Neural cell (in vitro differentiated cells): ENCODE results near the gene NAA50. TPM values are rescaled to one million over a fixed set of nuclear protein-coding genes. Genes with fewer than 3 reads are reported as not detected.

Source experiments
- H2AFZ ChIP-seq: fragments of 200-600, 300-800 bp; sonication (generic), shearing (Covaris generic); 2 replicates; pipeline ENCODE4 v1.6.0; 2014; ENCODE audit warnings: low read depth, mild to moderate bottlenecking, antibody characterized with exemption, low read length, moderate library complexity
- H3F3A ChIP-seq: fragments of 200-600 bp; shearing (Covaris generic); 2 replicates; pipeline ENCODE4 v1.6.1; 2016; ENCODE audit warnings: mild to moderate bottlenecking, moderate library complexity, mixed read lengths, antibody characterized with exemption, low read length; ENCODE audit not compliant: insufficient read depth, poor library complexity, severe bottlenecking
- H3K27ac ChIP-seq: fragments of 200-600, 300-800 bp; sonication (generic), shearing (Covaris generic); 2 replicates; pipeline ENCODE4 v1.5.1; 2014; ENCODE audit warnings: mild to moderate bottlenecking, low read length, moderate library complexity
- H3K27me3 ChIP-seq: fragments of 300-800, 200-600 bp; sonication (generic), shearing (Covaris generic); 2 replicates; pipeline ENCODE4 v1.6.0; 2014; ENCODE audit warnings: mild to moderate bottlenecking, low read depth, low read length, moderate library complexity; ENCODE audit not compliant: insufficient read depth
- H3K36me3 ChIP-seq: fragments of 300-800, 200-600 bp; sonication (generic), shearing (Covaris generic); 2 replicates; pipeline ENCODE4 v1.5.1; 2014; ENCODE audit warnings: mild to moderate bottlenecking, antibody characterized with exemption, low read length, moderate library complexity; ENCODE audit not compliant: insufficient read depth
- H3K4me2 ChIP-seq: fragments of 300-800, 200-600 bp; sonication (generic), shearing (Covaris generic); 2 replicates; pipeline ENCODE4 v1.6.0; 2014; ENCODE audit warnings: mild to moderate bottlenecking, low read length
- H3K4me3 ChIP-seq: fragments of 300-800, 200-600 bp; sonication (generic), shearing (Covaris generic); 2 replicates; pipeline ENCODE4 v1.5.1; 2014; ENCODE audit warnings: mild to moderate bottlenecking, low read length, moderate library complexity
- H3K79me2 ChIP-seq: fragments of 200-600 bp; shearing (Covaris generic); replicated peaks from 2 replicates; pipeline ENCODE4 v1.6.0; 2014; ENCODE audit warnings: mild to moderate bottlenecking, low read length, moderate library complexity; ENCODE audit not compliant: insufficient read depth
- H3K9ac ChIP-seq: fragments of 300-800, 200-600 bp; sonication (generic), shearing (Covaris generic); 2 replicates; pipeline ENCODE4 v1.6.1; 2016; ENCODE audit warnings: mild to moderate bottlenecking, low read length, mixed read lengths
- H3K9me2 ChIP-seq: fragments of 200-600 bp; shearing (Covaris generic); 2 replicates; pipeline ENCODE4 v1.6.1; 2016; ENCODE audit warnings: mild to moderate bottlenecking, low read length, mixed read lengths; ENCODE audit not compliant: insufficient read depth
- H3K9me3 ChIP-seq: fragments of 200-600, 300-800 bp; sonication (generic), shearing (Covaris generic); 2 replicates; pipeline ENCODE4 v1.6.1; 2016; ENCODE audit warnings: mild to moderate bottlenecking, mixed run types, low read length, moderate library complexity, mixed read lengths
- H4K20me1 ChIP-seq: fragments of 200-600 bp; shearing (Covaris generic); 2 replicates; pipeline ENCODE4 v1.6.1; 2016; ENCODE audit warnings: mild to moderate bottlenecking, mixed run types; ENCODE audit not compliant: insufficient read depth
- EP300 ChIP-seq: fragments of 450-650 bp; conservative IDR thresholded peaks from 2 replicates; pipeline ENCODE4 v1.6.1; 2014; ENCODE audit warnings: antibody characterized with exemption, mild to moderate bottlenecking, moderate library complexity; ENCODE audit not compliant: poor library complexity, severe bottlenecking
- EZH2 ChIP-seq: fragments of 200-600, 300-800 bp; shearing (Covaris generic), sonication (generic); IDR thresholded peaks from 2 replicates; pipeline ENCODE4 v1.6.1; 2014; ENCODE audit warnings: antibody characterized with exemption, low read length, borderline replicate concordance, mild to moderate bottlenecking; ENCODE audit not compliant: insufficient read depth, poor library complexity, severe bottlenecking
- MXI1 ChIP-seq: fragments of 450-650 bp; conservative IDR thresholded peaks from 2 replicates; pipeline ENCODE4 v1.6.1; 2014; ENCODE audit warnings: antibody characterized with exemption, mild to moderate bottlenecking; ENCODE audit not compliant: poor library complexity, severe bottlenecking
- POLR2AphosphoS5 ChIP-seq: IDR thresholded peaks from 2 replicates; pipeline ENCODE4 v1.6.1; 2012
- RAD21 ChIP-seq: fragments of 450-650 bp; conservative IDR thresholded peaks from 2 replicates; pipeline ENCODE4 v1.6.1; 2014; ENCODE audit warnings: antibody characterized with exemption, mild to moderate bottlenecking, moderate library complexity
- SMC3 ChIP-seq: fragments of 450-650 bp; conservative IDR thresholded peaks from 2 replicates; pipeline ENCODE4 v1.6.1; 2014; ENCODE audit warnings: antibody characterized with exemption, mild to moderate bottlenecking, moderate library complexity; ENCODE audit not compliant: poor library complexity
- TAF1 ChIP-seq: IDR thresholded peaks from 2 replicates; pipeline ENCODE4 v1.6.1; 2012; ENCODE audit warnings: low read depth
- polyA plus RNA-seq: library from polyadenylated mRNA; depleted of rRNA; stranded (reverse); fragments of >200 nt; gene quantifications from 2 replicates; pipeline ENCODE4 v1.2.3, GENCODE V29; 2014
- TF ChIP-seq, protein P1 (sequence below): fragments of 450-650 bp; IDR thresholded peaks from 2 replicates; pipeline ENCODE4 v1.5.1; 2014; ENCODE audit warnings: antibody characterized with exemption, mild to moderate bottlenecking, moderate library complexity; ENCODE audit not compliant: poor library complexity, severe bottlenecking
- TF ChIP-seq, protein P2 (sequence below): IDR thresholded peaks from 2 replicates; pipeline ENCODE4 v1.6.1; 2012; ENCODE audit warnings: borderline replicate concordance

Gene NAA50
- polyA plus RNA-seq, 1 donor from 2014 or later = 69.6 TPM

DNA sequence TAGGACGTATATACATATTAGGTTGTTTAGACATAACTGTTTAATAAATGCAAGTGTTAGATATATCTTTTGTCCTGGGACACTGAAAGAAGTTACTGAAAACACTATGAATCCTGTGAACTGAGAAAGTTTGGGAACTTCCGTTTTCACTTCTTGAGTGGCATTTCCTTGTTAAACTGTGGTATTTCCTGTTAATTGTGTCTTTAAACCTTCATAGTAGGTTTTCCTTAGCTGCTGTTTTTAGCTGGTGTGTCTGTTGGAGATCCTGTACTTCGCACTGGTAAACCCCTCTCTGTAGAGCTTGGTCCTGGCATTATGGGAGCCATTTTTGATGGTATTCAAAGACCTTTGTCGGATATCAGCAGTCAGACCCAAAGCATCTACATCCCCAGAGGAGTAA is 37.9 kb upstream of the NAA50 start:
- Histone ChIP-seq H3K79me2 (no peaks in the 10 kb centered on the region), H3K9me2 (no peaks in the 10 kb centered on the region), H2AFZ (no peak overlapping the region), H3K36me3 (no peaks in the 10 kb centered on the region), H4K20me1 (no peaks in the 10 kb centered on the region), H3K4me2 (no peak overlapping the region), H3K27ac (no peak overlapping the region), H3K9me3 (no peaks in the 10 kb centered on the region), H3K9ac (no peak overlapping the region), H3K4me3 (no peak overlapping the region), H3K27me3 (no peaks in the 10 kb centered on the region), H3F3A (no peaks in the 10 kb centered on the region)
- TF ChIP-seq EZH2 (no peak), MXI1 (no peak), EP300 (no peak), POLR2AphosphoS5 (no peak), SMC3 (no peak), RAD21 (no peak), TAF1 (no peak)
- TF ChIP-seq, protein P1, sequence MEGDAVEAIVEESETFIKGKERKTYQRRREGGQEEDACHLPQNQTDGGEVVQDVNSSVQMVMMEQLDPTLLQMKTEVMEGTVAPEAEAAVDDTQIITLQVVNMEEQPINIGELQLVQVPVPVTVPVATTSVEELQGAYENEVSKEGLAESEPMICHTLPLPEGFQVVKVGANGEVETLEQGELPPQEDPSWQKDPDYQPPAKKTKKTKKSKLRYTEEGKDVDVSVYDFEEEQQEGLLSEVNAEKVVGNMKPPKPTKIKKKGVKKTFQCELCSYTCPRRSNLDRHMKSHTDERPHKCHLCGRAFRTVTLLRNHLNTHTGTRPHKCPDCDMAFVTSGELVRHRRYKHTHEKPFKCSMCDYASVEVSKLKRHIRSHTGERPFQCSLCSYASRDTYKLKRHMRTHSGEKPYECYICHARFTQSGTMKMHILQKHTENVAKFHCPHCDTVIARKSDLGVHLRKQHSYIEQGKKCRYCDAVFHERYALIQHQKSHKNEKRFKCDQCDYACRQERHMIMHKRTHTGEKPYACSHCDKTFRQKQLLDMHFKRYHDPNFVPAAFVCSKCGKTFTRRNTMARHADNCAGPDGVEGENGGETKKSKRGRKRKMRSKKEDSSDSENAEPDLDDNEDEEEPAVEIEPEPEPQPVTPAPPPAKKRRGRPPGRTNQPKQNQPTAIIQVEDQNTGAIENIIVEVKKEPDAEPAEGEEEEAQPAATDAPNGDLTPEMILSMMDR = no peak

DNA sequence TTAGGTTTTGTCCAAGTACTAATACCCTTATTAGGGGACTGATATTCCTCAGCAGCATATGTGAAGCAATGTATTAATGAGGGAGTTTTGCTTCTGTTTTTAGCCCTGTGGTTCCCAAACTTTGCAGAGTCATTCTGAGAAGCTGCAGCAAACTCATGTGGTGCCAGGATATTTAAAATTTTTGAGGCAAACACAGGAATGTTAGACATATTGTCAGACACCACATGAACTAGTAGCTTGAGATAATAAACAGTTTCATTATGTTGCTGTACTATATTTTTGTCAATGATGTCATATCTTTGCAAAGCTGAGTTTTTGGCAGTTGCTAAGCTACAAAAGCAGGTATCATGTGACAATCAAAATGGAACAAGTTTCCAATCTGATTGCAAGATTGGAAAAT is 37.4 kb upstream of the NAA50 start:
- H3K27ac ChIP-seq = no peak overlapping the region
- no peaks in the 10 kb centered on the region for H3K27me3 ChIP-seq
- no peak overlapping the region for H3K4me2 ChIP-seq
- H3K36me3 ChIP-seq = no peaks in the 10 kb centered on the region
- no peaks in the 10 kb centered on the region for H4K20me1 ChIP-seq
- H3K79me2 ChIP-seq = no peaks in the 10 kb centered on the region
- H3F3A ChIP-seq = no peaks in the 10 kb centered on the region
- H3K4me3 ChIP-seq = no peak overlapping the region
- H2AFZ ChIP-seq = no peak overlapping the region
- no peaks in the 10 kb centered on the region for H3K9me3 ChIP-seq
- no peak for TF ChIP-seq POLR2AphosphoS5
- TF ChIP-seq, protein P2, sequence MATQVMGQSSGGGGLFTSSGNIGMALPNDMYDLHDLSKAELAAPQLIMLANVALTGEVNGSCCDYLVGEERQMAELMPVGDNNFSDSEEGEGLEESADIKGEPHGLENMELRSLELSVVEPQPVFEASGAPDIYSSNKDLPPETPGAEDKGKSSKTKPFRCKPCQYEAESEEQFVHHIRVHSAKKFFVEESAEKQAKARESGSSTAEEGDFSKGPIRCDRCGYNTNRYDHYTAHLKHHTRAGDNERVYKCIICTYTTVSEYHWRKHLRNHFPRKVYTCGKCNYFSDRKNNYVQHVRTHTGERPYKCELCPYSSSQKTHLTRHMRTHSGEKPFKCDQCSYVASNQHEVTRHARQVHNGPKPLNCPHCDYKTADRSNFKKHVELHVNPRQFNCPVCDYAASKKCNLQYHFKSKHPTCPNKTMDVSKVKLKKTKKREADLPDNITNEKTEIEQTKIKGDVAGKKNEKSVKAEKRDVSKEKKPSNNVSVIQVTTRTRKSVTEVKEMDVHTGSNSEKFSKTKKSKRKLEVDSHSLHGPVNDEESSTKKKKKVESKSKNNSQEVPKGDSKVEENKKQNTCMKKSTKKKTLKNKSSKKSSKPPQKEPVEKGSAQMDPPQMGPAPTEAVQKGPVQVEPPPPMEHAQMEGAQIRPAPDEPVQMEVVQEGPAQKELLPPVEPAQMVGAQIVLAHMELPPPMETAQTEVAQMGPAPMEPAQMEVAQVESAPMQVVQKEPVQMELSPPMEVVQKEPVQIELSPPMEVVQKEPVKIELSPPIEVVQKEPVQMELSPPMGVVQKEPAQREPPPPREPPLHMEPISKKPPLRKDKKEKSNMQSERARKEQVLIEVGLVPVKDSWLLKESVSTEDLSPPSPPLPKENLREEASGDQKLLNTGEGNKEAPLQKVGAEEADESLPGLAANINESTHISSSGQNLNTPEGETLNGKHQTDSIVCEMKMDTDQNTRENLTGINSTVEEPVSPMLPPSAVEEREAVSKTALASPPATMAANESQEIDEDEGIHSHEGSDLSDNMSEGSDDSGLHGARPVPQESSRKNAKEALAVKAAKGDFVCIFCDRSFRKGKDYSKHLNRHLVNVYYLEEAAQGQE = no peak
- TF ChIP-seq, protein P1 = no peak
- TF ChIP-seq EZH2 = no peak
- TF ChIP-seq MXI1 = no peak
- no peak for TF ChIP-seq RAD21
- TF ChIP-seq EP300 = no peak
- TF ChIP-seq TAF1 = no peak
- no peak for TF ChIP-seq SMC3
- H3K9ac ChIP-seq = no peak overlapping the region
- H3K9me2 ChIP-seq = no peaks in the 10 kb centered on the region
